Gastrocnemius medialis (tissue), 4 donors: ENCODE measurements around the gene THSD7A. TPM values are rescaled to one million over a fixed set of nuclear protein-coding genes. Genes with fewer than 3 reads are reported as not detected.

Experiments used
- ATAC-seq, 2 donors: fragments of 150-250 bp; one replicate each; pipeline ENCODE4 v1.9.1; 2016
- DNase-seq, 2 donors: peaks; one replicate each; pipeline ENCODE4 v3.0.0-alpha.2; 2019
- H3K27ac ChIP-seq, 4 donors: fragments of 200-600 bp; sonication (generic); 1 replicate in 1 of 4; 2 replicates in 3 of 4; pipeline ENCODE4 v1.5.1; 2016 to 2018; ENCODE audit warnings: mild to moderate bottlenecking in 2 of 4, moderate library complexity in 1 of 4
- H3K27me3 ChIP-seq, 3 donors: fragments of 200-600 bp; sonication (generic) in 2 of 3; 1 replicate in 1 of 3; 2 replicates in 2 of 3; pipeline versions ENCODE4 v1.5.1 to v1.6.0; 2016 to 2019; ENCODE audit warnings: mild to moderate bottlenecking in 1 of 3, moderate library complexity in 1 of 3
- H3K36me3 ChIP-seq, 2 donors: fragments of 200-600 bp; sonication (generic) in 1 of 2; one replicate each; pipeline ENCODE4 v1.5.1; 2017 to 2018
- H3K4me1 ChIP-seq, 2 donors: fragments of 200-600 bp; sonication (generic) in 1 of 2; one replicate each; pipeline ENCODE4 v1.5.1; 2016 to 2017; ENCODE audit warnings: mild to moderate bottlenecking in 2 of 2
- H3K4me3 ChIP-seq, 4 donors: fragments of 200-600 bp; sonication (generic) in 3 of 4; 1 replicate in 1 of 4; 2 replicates in 3 of 4; pipeline ENCODE4 v1.5.1; 2016 to 2019; ENCODE audit warnings: mild to moderate bottlenecking in 2 of 4
- H3K9me3 ChIP-seq, 3 donors: fragments of 200-600 bp; sonication (generic) in 2 of 3; 1 replicate in 1 of 3; 2 replicates in 2 of 3; pipeline ENCODE4 v1.5.1; 2016 to 2019
- POLR2A ChIP-seq, 2 donors: fragments of 450-650 bp; IDR thresholded peaks; one replicate each; pipeline ENCODE4 v1.6.1; 2017; ENCODE audit warnings: antibody characterized with exemption in 2 of 2, mild to moderate bottlenecking in 2 of 2, moderate library complexity in 2 of 2
- in situ Hi-C, 4 donors: fragments of 200-750 bp; cut with MboI; loops; one replicate each; pipeline versions ENCODE4 v1.15.0 to v1.8.0; 2017; ENCODE audit warnings: low sequenced_read_pairs in 4 of 4
- intact Hi-C: fragments of 100-400 bp; cut with DNase I; formaldehyde crosslinking; loops from one replicate; pipeline ENCODE4 v1.15.1; 2023; ENCODE audit warnings: low total_unique reads
- total RNA-seq, 4 donors: library from RNA; depleted of rRNA; stranded (reverse); fragments of >200 nt; gene quantifications; one replicate each; pipeline versions ENCODE4 v1.1.0 to v1.2.3, GENCODE V29; 2016
- TF ChIP-seq, protein P1 (sequence below), 5 experiments: fragments of 450-650 bp in 3 of 5; fragments of 200-600 bp in 2 of 5; sonication (generic) in 2 of 5; IDR thresholded peaks in 4 of 5; conservative IDR thresholded peaks in 1 of 5; 1 replicate in 4 of 5; 2 replicates in 1 of 5; pipeline ENCODE4 v1.5.1; 2016 to 2019; ENCODE audit warnings: antibody characterized with exemption in 5 of 5, mild to moderate bottlenecking in 3 of 5, moderate library complexity in 3 of 5

THSD7A gene
- total RNA-seq, 4 donors from 2014 or later, result 0.36 to 0.78 (median 0.66) TPM

DNA sequence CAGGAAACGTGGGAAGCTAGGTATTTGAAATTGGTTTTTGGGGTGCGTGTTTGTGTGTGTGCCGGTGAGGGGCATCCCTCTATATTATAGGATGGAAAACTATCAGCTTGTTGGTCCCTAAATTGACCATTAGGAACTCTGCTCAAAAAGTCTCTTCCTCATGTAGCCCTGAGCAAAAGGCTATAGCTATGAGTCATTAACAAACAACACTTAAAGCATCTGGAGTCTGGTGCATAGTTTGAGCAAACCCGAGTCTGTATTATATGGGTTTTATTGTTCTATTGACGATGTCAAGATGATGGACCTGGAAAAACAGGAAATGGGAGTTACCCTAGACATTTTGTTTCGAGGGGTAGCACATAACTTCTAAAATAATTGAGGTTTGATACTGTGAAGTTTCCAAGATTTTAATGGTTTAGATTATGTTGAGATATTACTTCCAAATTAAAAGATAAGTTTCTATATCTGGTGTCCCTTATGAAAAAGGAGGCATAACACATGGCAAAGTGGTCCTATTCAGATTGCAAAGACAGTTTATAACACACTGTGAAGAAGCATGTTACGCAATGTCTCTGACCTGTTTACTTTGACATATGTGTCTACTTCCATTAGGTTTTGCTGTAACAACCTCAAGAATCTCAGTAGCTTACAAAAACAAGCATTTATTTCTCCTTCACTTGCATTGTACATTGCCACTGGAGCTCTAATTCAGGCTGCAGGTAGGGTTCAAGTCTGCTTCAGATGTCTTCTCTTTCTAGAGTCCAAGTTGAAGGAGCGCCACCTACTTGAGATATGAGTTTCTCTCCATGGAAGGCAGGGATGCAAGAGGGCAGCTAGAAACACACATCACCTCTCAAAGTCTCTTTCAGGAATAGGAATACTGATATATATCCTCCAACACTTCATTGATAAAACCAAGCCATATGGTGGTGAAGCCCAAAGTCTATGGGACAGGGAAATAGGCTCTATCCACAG, 500.6 kb downstream of the THSD7A start:
- TF ChIP-seq, protein P1, sequence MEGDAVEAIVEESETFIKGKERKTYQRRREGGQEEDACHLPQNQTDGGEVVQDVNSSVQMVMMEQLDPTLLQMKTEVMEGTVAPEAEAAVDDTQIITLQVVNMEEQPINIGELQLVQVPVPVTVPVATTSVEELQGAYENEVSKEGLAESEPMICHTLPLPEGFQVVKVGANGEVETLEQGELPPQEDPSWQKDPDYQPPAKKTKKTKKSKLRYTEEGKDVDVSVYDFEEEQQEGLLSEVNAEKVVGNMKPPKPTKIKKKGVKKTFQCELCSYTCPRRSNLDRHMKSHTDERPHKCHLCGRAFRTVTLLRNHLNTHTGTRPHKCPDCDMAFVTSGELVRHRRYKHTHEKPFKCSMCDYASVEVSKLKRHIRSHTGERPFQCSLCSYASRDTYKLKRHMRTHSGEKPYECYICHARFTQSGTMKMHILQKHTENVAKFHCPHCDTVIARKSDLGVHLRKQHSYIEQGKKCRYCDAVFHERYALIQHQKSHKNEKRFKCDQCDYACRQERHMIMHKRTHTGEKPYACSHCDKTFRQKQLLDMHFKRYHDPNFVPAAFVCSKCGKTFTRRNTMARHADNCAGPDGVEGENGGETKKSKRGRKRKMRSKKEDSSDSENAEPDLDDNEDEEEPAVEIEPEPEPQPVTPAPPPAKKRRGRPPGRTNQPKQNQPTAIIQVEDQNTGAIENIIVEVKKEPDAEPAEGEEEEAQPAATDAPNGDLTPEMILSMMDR (IDR thresholded peaks at IDR 0.05 in 4 of 5, conservative IDR thresholded peaks at IDR 0.05 in 1 of 5), result no peak
- no peak for TF ChIP-seq POLR2A (IDR thresholded peaks at IDR 0.05)
- DNase-seq (no peak), ATAC-seq (no peak)
- intact Hi-C loops, result no loop called here
- Histone ChIP-seq H3K27ac (no peak overlapping the region), H3K27me3 (no peaks in the 10 kb centered on the region), H3K4me3 (no peak overlapping the region), H3K9me3 (no peaks in the 10 kb centered on the region), H3K36me3 (no peaks in the 10 kb centered on the region), H3K4me1 (no peaks in the 10 kb centered on the region)
- in situ Hi-C loops, result no loop called here

DNA sequence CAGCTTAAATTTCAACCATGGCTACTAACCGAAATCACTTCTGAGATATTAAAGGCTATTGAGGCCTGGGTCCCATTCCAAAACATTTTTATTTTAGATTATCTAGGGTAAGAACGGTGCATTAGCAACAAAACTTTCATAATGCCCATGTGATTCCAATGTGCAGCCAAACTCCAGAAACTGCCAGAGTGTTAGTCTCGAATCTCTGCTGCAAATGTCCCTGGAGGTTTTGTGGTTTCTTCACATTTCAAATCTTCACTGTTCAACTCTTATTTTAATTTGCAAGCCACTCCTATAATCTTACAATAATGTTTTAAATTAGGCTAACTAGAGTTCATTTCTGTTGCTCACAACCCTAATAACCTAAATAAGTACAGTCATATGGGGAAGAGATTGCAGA, 501.3 kb downstream of the THSD7A start:
- intact Hi-C loops (no loop called here), in situ Hi-C loops (no loop called here)
- H3K9me3 ChIP-seq, result no peaks in the 10 kb centered on the region
- H3K27ac ChIP-seq, result no peak overlapping the region
- TF ChIP-seq POLR2A (IDR thresholded peaks at IDR 0.05), result no peak
- no peaks in the 10 kb centered on the region for H3K27me3 ChIP-seq
- DNase-seq (no peak), ATAC-seq (no peak)
- no peak overlapping the region for H3K4me3 ChIP-seq
- H3K36me3 ChIP-seq, result no peaks in the 10 kb centered on the region
- no peaks in the 10 kb centered on the region for H3K4me1 ChIP-seq

DNA sequence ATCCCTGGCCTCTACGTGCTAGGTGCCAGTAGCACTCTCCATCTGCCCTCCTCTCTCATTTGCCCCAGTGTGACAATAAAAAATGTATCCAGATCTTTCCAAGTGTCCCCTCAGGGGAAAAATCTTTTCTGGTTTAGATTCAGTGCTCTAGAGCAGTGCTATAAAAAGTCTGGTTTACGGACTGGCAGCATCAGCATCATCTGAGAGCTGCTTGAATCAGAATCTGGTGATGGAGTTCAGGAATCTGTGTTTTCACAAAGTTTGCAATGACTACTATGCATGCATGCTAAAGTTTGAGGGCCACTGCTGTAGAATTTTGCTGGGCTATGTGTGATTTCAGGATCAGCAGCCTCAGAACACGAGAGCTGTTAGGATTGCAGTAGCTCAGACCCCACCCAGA, 501.8 kb downstream of the THSD7A start:
- no peaks in the 10 kb centered on the region for H3K9me3 ChIP-seq
- H3K36me3 ChIP-seq, result no peaks in the 10 kb centered on the region
- DNase-seq (no peak), ATAC-seq (no peak)
- no peaks in the 10 kb centered on the region for H3K27me3 ChIP-seq
- no peak overlapping the region for H3K27ac ChIP-seq
- intact Hi-C loops, result no loop called here
- H3K4me3 ChIP-seq, result no peak overlapping the region
- no peak for TF ChIP-seq POLR2A (IDR thresholded peaks at IDR 0.05)
- TF ChIP-seq, protein P1 (IDR thresholded peaks at IDR 0.05 in 4 of 5, conservative IDR thresholded peaks at IDR 0.05 in 1 of 5), result no peak
- in situ Hi-C loops, result no loop called here
- H3K4me1 ChIP-seq, result no peaks in the 10 kb centered on the region

DNA sequence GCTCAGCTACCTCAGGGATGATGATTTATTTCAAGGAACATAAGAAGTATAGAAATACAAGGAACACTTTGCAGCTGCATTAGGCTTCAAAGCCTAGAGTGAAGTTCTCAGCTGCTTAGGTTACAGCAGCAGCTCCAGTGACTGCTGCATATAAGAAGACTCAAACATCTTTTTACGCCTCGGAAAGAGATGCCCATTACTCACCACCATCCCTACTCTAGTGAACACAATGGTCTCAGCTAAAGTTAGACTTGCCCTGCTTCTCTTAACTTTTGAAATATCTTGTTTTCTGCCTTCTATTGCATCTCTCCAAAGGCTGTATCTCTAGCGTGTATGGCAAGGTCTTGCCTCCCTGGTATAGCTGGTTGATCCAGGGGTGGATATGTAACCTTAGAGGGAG, 502.4 kb downstream of the THSD7A start:
- TF ChIP-seq, protein P1 (IDR thresholded peaks at IDR 0.05 in 4 of 5, conservative IDR thresholded peaks at IDR 0.05 in 1 of 5), result no peak
- TF ChIP-seq POLR2A (IDR thresholded peaks at IDR 0.05), result no peak
- H3K36me3 ChIP-seq, result no peaks in the 10 kb centered on the region
- intact Hi-C loops, result no loop called here
- H3K4me3 ChIP-seq, result no peak overlapping the region
- no peak for DNase-seq
- H3K27ac ChIP-seq, result no peak overlapping the region
- in situ Hi-C loops, result no loop called here
- no peaks in the 10 kb centered on the region for H3K4me1 ChIP-seq
- no peaks in the 10 kb centered on the region for H3K27me3 ChIP-seq
- no peaks in the 10 kb centered on the region for H3K9me3 ChIP-seq
- no peak for ATAC-seq

DNA sequence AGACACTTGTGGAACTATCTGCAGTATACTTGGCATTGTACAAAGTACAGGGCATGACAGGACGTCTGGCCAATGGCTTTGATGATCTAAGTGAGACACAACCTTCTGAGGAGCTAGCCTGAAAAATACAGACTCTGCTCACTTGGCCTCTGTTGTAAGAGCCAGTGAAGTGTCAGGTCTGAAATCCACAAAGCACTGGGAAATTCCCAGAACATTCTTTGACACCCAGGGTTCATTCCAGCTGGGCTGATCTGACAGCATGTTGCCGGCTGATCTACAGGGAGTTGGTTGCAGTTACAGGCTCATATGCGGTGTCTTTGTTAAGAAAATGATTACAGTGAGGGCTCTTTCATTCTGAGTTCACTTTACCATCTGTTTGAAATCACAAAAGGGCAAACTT, 503.7 kb downstream of the THSD7A start:
- intact Hi-C loops, result no loop called here

More for the DNA sequence above, 503.7 kb downstream of the THSD7A start:
- Histone ChIP-seq H3K27me3 (no peaks in the 10 kb centered on the region), H3K4me1 (no peaks in the 10 kb centered on the region), H3K27ac (no peak overlapping the region), H3K9me3 (no peaks in the 10 kb centered on the region), H3K4me3 (no peak overlapping the region), H3K36me3 (no peaks in the 10 kb centered on the region)
- no peak for TF ChIP-seq POLR2A (IDR thresholded peaks at IDR 0.05)
- TF ChIP-seq, protein P1 (IDR thresholded peaks at IDR 0.05 in 4 of 5, conservative IDR thresholded peaks at IDR 0.05 in 1 of 5), result no peak
- in situ Hi-C loops, result no loop called here
- DNase-seq, result no peak
- ATAC-seq, result no peak
